GM12878 (cell line): Measurements from ENCODE around the gene ARVCF. TPM values are rescaled to one million over a fixed set of nuclear protein-coding genes. Genes with fewer than 3 reads are reported as not detected.

ENCODE experiments used
- ASH2L ChIP-seq: fragments of 300-600, 200-600 bp; sonication (generic); IDR thresholded peaks from 2 replicates; pipeline ENCODE4 v1.6.1; 2017; ENCODE audit warnings: low read depth, mild to moderate bottlenecking, borderline replicate concordance
- BHLHE40 ChIP-seq, 2 experiments: fragments of 450-650 bp in 1 of 2; IDR thresholded peaks; 2 replicates each; pipeline ENCODE4 v1.6.1; 2011 to 2017; ENCODE audit warnings: low read depth in 2 of 2, borderline replicate concordance in 1 of 2, improper control_type of control experiment in 1 of 2, low read length in 1 of 2, mild to moderate bottlenecking in 1 of 2
- CTCF ChIP-seq, 3 experiments: IDR thresholded peaks in 2 of 3; conservative IDR thresholded peaks in 1 of 3; 2 replicates each; pipeline ENCODE4 v1.5.1; 2011; ENCODE audit warnings: low read depth in 3 of 3, low read length in 3 of 3, mild to moderate bottlenecking in 3 of 3, control low read depth in 2 of 3, moderate library complexity in 2 of 3, inconsistent platforms in 1 of 3, mixed read lengths in 1 of 3; ENCODE audit not compliant: control insufficient read depth in 2 of 3, insufficient read depth in 1 of 3; ENCODE audit errors: extremely low read depth in 1 of 3
- CUX1 ChIP-seq: IDR thresholded peaks from 2 replicates; pipeline ENCODE4 v1.6.1; 2012; ENCODE audit warnings: improper control_type of control experiment, low read depth, low read length; ENCODE audit not compliant: insufficient replicate concordance
- IRF5 ChIP-seq: fragments of 450-650 bp; IDR thresholded peaks from 2 replicates; pipeline ENCODE4 v1.6.1; 2017; ENCODE audit warnings: borderline replicate concordance
- MTA3 ChIP-seq: IDR thresholded peaks from 2 replicates; pipeline ENCODE4 v1.6.1; 2012; ENCODE audit warnings: low read length, inconsistent platforms, borderline replicate concordance
- MYC ChIP-seq: IDR thresholded peaks from 2 replicates; pipeline ENCODE4 v1.6.1; 2011; ENCODE audit warnings: mild to moderate bottlenecking, low read length, moderate library complexity, inconsistent platforms; ENCODE audit not compliant: insufficient read depth, insufficient replicate concordance, insufficient read length, severe bottlenecking
- NFYB ChIP-seq: IDR thresholded peaks from 2 replicates; pipeline ENCODE4 v1.6.1; 2011; ENCODE audit warnings: low read depth, mild to moderate bottlenecking, low read length, improper control_type of control experiment, moderate library complexity; ENCODE audit not compliant: insufficient read depth
- PAX8 ChIP-seq: fragments of 450-650 bp; IDR thresholded peaks from 2 replicates; pipeline ENCODE4 v1.6.1; 2017; ENCODE audit warnings: mild to moderate bottlenecking, moderate library complexity
- PKNOX1 ChIP-seq: fragments of 450-650 bp; IDR thresholded peaks from 2 replicates; pipeline ENCODE4 v1.6.1; 2016; ENCODE audit warnings: mild to moderate bottlenecking
- RB1 ChIP-seq: fragments of 450-650 bp; formaldehyde crosslinking; IDR thresholded peaks from 2 replicates; pipeline ENCODE4 v1.6.1; 2017; ENCODE audit warnings: mild to moderate bottlenecking, borderline replicate concordance
- SREBF1 ChIP-seq: IDR thresholded peaks from 2 replicates; pipeline ENCODE4 v1.6.1; 2012; ENCODE audit warnings: mild to moderate bottlenecking, low read length
- TAF1 ChIP-seq: IDR thresholded peaks from 2 replicates; pipeline ENCODE4 v1.6.1; 2011; ENCODE audit warnings: mild to moderate bottlenecking, low read depth, low read length, borderline replicate concordance
- USF2 ChIP-seq: IDR thresholded peaks from 2 replicates; pipeline ENCODE4 v1.6.1; 2011; ENCODE audit warnings: low read depth, low read length, improper control_type of control experiment, borderline replicate concordance
- ZBTB33 ChIP-seq: fragments of 450-650 bp; IDR thresholded peaks from 2 replicates; pipeline ENCODE4 v1.6.1; 2017; ENCODE audit warnings: mild to moderate bottlenecking
- polyA plus RNA-seq, 11 experiments: library from polyadenylated mRNA; depleted of rRNA in 4 of 11; unstranded in 6 of 11; stranded (reverse) in 5 of 11; fragments of >200 nt; fragmentation: Nextera tagmentation in 4 of 11; fragmentation: Illumina TruSeq in 1 of 11; extraction: Ambion mirVana in 4 of 11; extraction: Trizol in 1 of 11; gene quantifications; 1 replicate in 1 of 11; 2 replicates in 10 of 11; pipeline versions ENCODE4 v1.2.1 to v1.2.3, GENCODE V29; 2011 to 2016; ENCODE audit warnings: inconsistent platforms in 2 of 11, missing spikeins in 2 of 11, low read depth in 1 of 11
- total RNA-seq, 4 experiments: library from RNA; depleted of rRNA in 3 of 4; stranded (reverse); fragments of >200 nt in 3 of 4; fragmentation: Illumina TruSeq in 1 of 4; extraction: Trizol in 1 of 4; gene quantifications; 2 replicates each; pipeline versions ENCODE4 v1.2.1 to v1.2.3, GENCODE V29; 2013 to 2021

The ARVCF gene
- total and polyA plus RNA-seq, 10 of the 15 experiments (the other 5 are each of a cell fraction or from before 2014, with no cell fraction given), result 0.13 to 1.9 (median 1.0) TPM; not detected in 2

- TF ChIP-seq ZBTB33, result no peak
- no peak for TF ChIP-seq MYC
- peak; percentile 96 for TF ChIP-seq PKNOX1
- peak; percentile 87 for TF ChIP-seq RB1
- TF ChIP-seq SREBF1, result no peak
- no peak for TF ChIP-seq CTCF (IDR thresholded peaks at IDR 0.05 in 2 of 3, conservative IDR thresholded peaks at IDR 0.05 in 1 of 3; ENCODE audit: control insufficient read depth in 2 of 3, extremely low read depth in 1 of 3, insufficient read depth in 1 of 3, low read depth in 3 of 3, low read length in 3 of 3)
- no peak for TF ChIP-seq USF2
- TF ChIP-seq PAX8, result no peak
- TF ChIP-seq IRF5, result no peak
- no peak for TF ChIP-seq ASH2L
- peak in 1 of 2 experiments; percentile 59; a peak in 2 of 4 replicates for TF ChIP-seq BHLHE40 (IDR thresholded peaks at IDR 0.05; ENCODE audit: borderline replicate concordance in 1 of 2, low read depth in 2 of 2, low read length in 1 of 2)
- TF ChIP-seq MTA3, result no peak
- TF ChIP-seq TAF1, result peak; percentile 81
- no peak for TF ChIP-seq CUX1
- TF ChIP-seq NFYB, result peak; percentile 96
Observed at GRCh38 chr22:20020533-20021195, 4.0 kb upstream of the ARVCF start, which contains the start of gene TANGO2 (continued).
